NCI-H82 treated with DMSO at 0.1 percent for 48 hours (cell line): ENCODE measurements around the gene CDH15.

Experiments
- DNase-seq: peaks from one replicate; lab custom pipeline; 2025; ENCODE audit not compliant: unreplicated experiment; lab: John Stamatoyannopoulos, UW

The CDH15 gene

DNA sequence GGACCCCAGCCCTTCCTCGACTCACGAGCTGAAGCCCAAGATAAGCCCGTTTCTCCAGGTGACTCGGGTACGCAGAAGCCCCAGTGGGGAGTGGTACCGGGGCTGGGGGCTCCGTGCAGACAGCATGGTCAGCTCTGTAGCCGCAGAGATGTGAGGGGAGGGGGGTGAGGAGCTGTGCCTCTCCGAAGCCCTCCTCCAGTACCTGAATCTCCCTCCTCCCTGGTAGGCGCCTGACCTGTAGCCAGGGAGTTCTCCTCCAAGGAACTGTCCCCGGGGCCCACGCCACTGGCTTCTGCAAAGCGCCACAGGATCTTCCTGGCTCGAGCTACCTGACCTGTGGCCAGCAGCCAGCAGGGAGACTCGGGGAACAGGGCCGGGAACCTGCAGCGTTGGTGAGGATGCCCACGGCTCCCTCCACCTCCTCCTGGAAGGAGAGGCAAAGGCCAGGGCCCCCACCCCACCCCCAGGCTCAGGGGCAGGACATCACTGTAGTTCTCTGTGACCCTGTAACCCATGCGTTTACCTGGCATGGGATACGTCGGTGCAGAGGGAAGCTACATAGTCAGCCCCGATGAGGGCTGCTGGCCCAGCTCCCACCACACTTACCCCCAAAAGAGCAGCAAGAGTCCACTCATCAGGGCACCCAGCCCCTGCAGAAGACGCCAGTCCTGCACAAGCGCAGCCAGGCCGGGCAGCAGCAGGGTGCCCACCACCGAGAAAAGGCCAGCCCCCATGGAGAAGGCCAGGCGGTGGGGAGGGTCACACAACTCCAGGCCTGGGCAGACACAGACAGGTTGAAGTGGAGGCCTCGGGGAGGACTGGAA lies 27.1 kb downstream of the CDH15 start:
- DNase-seq, result no peak

- no peak for DNase-seq
Observed at GRCh38 chr16:89199241-89200123, 27.9 kb downstream of the CDH15 start.

- no peak for DNase-seq
Observed at GRCh38 chr16:89200124-89200849, 28.7 kb downstream of the CDH15 start, which contains the start of gene SLC22A31. SLC22A31 (minus strand) TSS chr16:89200537; CDS start chr16:89200501, 36 bp downstream.

DNA sequence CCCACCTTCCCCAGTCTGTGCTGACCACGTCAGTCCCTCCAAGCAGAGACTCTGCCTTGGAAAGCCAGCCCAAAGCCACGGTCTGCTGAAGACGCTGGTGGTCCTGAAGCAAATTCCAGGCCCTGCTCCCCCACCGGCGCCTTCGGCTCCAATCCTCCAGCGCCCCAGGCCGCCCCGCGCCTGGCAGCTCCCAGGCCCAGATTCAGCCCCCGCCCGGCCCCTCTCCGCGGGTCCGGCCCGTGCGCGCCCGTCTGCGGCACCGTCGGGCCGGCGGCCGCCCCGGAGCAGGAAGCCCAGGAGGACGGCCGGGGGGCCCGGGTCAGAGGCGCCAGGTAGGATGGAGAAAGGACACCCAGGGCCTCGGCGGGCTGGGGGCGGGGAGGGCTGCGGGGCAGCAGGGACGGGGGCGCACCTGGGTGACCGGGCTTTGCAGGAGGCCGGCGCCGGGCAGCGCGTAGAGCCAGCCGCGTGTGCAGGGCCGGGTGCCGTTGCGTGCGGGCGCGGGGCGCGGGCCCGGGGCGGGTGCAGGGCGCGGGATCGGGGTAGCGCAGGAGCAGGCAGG lies 29.4 kb downstream of the CDH15 start:
- no peak for DNase-seq

DNA sequence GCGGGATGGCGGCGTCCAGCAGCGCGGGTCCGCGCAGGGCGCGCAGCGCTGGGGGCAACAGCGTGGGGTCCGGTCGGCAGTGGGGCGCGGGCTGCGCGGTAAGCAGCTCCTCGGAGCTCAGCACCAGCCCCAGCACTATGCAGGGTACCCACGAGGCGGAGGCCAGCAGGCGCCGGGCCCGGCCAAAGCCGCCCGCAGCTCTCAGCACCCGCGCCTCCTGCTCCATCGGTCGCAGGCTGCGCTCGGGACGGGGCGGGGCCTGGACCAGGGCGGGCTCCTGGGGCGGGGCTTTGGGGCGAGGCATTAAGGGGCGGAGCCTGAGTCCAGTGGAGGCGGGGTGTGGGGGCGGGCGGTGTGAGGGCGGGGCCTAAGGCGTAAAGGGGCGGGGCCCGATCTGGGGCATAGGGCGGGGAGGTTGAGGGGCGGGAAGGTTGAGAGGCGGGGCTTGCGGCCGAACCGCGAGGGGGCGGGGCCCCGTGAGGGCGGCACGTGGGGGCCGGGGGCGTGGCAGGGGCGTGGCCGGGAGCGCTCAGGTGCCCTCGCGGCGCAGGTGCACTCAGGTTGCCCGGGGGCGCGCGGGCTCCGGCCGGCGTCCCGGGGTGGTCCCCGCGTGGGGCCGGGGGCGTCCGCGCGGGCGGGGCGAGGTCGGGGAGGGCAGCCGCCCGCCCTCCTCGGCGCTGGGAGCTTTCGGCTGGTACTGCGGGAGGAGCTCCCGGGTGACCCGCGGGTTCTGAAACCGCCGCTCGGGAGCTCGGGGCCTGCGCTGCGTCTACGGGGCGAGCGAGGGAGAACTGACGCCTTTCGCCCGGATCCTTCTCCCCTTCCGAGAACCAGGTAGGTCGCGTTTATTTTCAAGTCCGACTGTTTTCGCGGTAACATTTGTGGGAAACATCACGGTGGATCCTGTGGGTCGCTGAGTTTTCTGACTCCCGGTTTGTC lies 30.2 kb downstream of the CDH15 start:
- peak; percentile 34 for DNase-seq

- DNase-seq, result no peak
Observed at GRCh38 chr16:89202422-89203215, 31.1 kb downstream of the CDH15 start.

DNA sequence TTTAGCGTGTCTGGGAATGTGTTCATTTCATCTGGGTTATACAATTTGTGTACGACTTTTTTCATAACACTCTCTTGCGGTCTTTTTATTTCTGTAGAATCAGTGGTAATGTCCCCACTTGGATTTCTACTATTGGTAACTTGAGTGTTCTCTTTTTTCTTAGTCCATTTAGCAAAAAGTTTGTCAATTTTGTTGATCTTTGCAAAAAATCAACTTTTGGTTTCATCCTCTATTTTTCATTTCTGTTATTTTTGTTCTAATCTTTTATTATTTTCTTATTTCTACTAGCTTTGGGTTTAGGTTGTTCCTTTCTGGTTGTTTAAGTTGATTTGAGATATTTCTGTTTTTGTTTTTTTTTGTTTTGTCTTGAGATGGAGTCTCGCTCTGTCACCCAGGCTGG lies 36.4 kb downstream of the CDH15 start:
- no peak for DNase-seq

DNA sequence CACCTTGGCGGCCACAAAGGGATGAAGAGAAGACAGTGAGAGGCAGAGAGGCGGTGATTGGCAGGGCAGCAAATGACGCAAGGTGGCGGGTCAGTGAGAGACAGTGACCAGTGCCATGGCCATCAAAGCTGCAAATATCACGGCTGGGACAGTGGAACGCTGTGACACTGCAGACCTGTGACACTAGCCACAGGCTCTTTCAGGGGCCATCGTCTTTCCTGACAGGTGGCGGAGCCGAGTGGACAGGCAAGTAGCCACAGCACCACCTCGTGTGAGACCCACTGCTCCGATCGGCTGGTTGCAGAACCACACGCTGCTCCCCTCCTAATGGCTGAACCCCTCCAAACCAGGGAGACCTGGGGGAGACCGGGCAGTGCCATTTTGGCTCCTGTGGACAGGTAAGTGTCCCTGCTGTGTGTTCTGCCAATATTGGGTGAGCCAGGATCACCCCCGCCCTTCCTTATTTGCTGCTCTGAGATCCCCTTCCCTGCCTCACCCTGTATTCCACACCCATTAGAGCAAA lies 38.0 kb downstream of the CDH15 start:
- DNase-seq, result no peak

GRCh38 chr16:89210165-89210903 lies 38.8 kb downstream of the CDH15 start:
- no peak for DNase-seq

DNA sequence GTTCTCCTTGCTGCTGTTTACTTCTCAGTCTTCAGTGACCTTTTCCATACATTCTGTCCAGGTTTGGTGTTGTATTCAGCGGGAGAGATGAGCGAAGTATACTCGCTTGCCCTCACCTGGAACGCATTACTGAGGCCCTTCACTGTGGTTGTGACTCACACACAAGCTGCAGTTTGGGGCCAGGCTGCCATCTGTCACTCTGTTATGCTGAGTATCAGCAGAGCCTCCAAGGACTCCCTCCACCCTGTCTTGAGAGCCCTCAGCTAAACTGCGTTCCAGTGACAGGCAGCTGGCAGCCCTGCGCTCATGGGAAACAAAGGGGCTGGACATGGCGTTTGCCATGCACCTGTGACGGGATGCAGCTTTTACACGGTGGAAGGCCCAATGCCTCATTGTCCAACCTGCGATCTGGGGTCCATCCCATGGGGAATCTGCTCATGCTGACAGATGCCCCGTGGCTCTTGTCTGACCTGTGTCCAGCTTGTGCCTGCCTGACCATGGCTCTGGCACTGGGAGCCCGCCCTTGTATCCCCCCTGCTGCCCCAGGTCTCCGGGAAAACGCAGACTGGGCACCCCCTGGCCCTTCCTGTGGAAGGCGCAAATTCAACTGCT lies 39.5 kb downstream of the CDH15 start:
- DNase-seq, result peak; percentile 3

DNA sequence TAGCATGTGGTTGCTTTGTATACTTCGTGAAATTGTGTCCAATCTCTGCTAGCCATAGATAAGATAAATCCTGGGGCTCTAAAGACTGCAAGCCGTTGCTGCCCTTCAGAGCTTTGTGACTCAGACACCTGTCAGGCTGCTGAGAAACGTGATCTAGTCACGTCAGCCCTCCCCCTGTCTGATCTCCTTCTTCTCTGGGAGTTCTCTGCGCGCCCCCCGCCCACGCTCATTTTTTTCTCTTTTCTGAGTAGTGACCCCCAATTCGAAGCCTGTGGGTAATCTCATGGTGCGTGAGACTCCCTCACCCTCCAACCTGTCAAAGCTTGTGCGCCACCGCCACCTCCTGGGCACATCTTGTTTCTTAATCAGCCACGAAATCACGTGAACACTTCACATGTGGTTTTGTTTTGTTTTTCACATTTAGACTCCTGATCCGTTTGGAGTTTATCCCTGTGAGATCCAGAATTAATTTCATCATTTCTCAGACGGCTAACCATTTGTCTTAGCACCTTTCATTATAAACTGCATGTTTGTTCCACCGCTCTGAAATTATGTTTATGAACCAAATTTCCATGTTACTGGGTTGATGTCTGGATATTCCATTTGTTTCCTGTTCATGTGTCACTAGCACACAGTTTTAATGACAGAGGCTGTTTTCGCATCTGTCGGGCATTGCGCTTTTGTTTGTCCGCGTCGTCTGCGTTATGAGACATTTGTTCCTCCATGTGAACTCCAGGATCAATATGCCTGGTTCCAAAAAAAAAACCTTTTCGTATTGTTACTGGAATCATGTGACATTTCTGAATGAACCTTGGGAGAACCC lies 45.0 kb downstream of the CDH15 start:
- peak; percentile 33 for DNase-seq

DNA sequence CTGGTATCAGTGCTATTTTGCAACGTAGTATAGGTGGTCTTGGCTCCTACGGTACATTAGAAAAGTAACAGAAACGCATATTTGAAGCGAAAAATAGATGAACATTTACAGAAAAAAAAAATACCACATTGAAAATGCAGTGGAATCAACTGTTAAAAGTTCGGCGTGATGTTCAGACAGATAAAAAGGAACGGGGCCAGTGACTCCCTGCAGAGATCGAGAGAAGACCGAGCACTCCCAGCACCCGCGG lies 45.5 kb downstream of the CDH15 start:
- DNase-seq, result no peak

- DNase-seq, result peak; percentile 29
Observed at GRCh38 chr16:89217388-89218191, 46.0 kb downstream of the CDH15 start, which contains the start of gene ZNF778. ZNF778 (plus strand) TSS chr16:89217703; CDS start chr16:89221128, 3,425 bp downstream.

DNA sequence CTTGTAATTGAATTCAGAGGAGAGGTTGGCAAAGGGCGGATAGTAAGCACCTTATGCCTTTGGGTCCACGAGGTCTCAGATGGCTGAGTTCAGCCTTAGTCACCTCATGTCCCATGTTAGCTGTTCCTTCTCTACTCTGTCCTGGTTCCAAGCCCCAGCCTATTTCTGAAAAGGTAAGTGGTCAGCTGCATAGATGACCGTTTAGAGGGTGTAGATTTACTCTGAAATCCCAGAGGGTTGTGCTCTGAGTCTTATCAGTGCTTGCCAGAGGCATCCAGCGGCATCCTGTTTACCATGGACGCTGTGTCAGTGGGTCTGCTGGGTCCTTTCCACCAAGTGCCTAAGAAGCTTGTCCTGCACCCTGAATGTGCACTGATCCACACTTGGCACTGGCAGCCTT lies 47.8 kb downstream of the CDH15 start:
- DNase-seq, result no peak

GRCh38 chr16:89221604-89222003 lies 50.1 kb downstream of the CDH15 start:
- no peak for DNase-seq

- no peak for DNase-seq
Observed at GRCh38 chr16:89222931-89223330, 51.4 kb downstream of the CDH15 start.
